MCF 10A (cell line): ENCODE results near the gene METTL26. TPM values are rescaled to one million over a fixed set of nuclear protein-coding genes. Genes with fewer than 3 reads are reported as not detected.
A peak's percentile ranks its signal among the peaks of the same experiment; 100 is the strongest.

Source experiments
- BruUV-seq: library from RNA; stranded (reverse); fragments of 400-500 nt; replicated peaks from 2 replicates; lab custom pipeline; 2021; lab: Mats Ljungman, UMichigan
- CTCF ChIA-PET: fragments of 300-600 bp; sonication (Branson Sonifier 250); formaldehyde crosslinking; extraction: SDS; loops from one replicate; lab custom pipeline; 2021; ENCODE audit warnings: antibody characterized with exemption, inconsistent platforms; lab: Yijun Ruan, JAX
- POLR2A ChIA-PET: fragments of 300-600, 350-650 bp; sonication (Branson Sonifier 250); formaldehyde crosslinking; extraction: SDS; loops from one replicate; lab custom pipeline; 2020; ENCODE audit warnings: antibody characterized with exemption, inconsistent platforms; lab: Yijun Ruan, JAX
- DNase-seq: peaks from one replicate; pipeline ENCODE4 v3.0.0-alpha.2; 2018; ENCODE audit not compliant: unreplicated experiment
- H3K27ac Mint-ChIP-seq: one replicate; pipeline ENCODE4 v1.8.0; 2022; ENCODE audit warnings: mild to moderate bottlenecking, low read depth, mixed read lengths; ENCODE audit not compliant: unreplicated experiment
- H3K27me3 Mint-ChIP-seq: one replicate; pipeline ENCODE4 v1.8.0; 2022; ENCODE audit warnings: mixed read lengths; ENCODE audit not compliant: insufficient read depth, unreplicated experiment
- H3K36me3 Mint-ChIP-seq: one replicate; pipeline ENCODE4 v1.8.0; 2022; ENCODE audit warnings: mild to moderate bottlenecking, moderate library complexity, mixed read lengths; ENCODE audit not compliant: insufficient read depth, unreplicated experiment
- H3K4me1 Mint-ChIP-seq: one replicate; pipeline ENCODE4 v1.8.0; 2022; ENCODE audit warnings: mixed read lengths; ENCODE audit not compliant: insufficient read depth, unreplicated experiment
- H3K4me3 Mint-ChIP-seq: one replicate; pipeline ENCODE4 v1.8.0; 2022; ENCODE audit warnings: mild to moderate bottlenecking, moderate library complexity, mixed read lengths; ENCODE audit not compliant: unreplicated experiment
- H3K9me3 Mint-ChIP-seq: one replicate; pipeline ENCODE4 v1.8.0; 2022; ENCODE audit warnings: mixed read lengths; ENCODE audit not compliant: unreplicated experiment
- CTCF ChIP-seq: fragments of 200-600 bp; IDR thresholded peaks from one replicate; pipeline ENCODE4 v1.8.0; 2022; ENCODE audit warnings: antibody characterized with exemption, mild to moderate bottlenecking; ENCODE audit not compliant: unreplicated experiment
- intact Hi-C: fragments of 100-400 bp; cut with micrococcal nuclease; formaldehyde crosslinking; loops from 2 replicates; pipeline ENCODE4 v1.14.1; 2022
- total RNA-seq: library from RNA; stranded (reverse); gene quantifications from 2 replicates; pipeline ENCODE4 v1.2.3, GENCODE V29; 2022

The METTL26 gene
- total RNA-seq, 1 experiment from 2014 or later: 106 TPM

- no peak for TF ChIP-seq CTCF
- peak; percentile 36 for DNase-seq
- ChIA-PET CTCF (interaction anchor here (0.6 kb wide), 1 partner anchor 31 kb away, joined by 3 read pairs; no protein-coding TSS in a partner anchor), POLR2A (interaction anchor here (0.7 to 2.9 kb wide), 22 partner anchors 8 to 105 kb away, joined by 3 to 16 read pairs (median 4); partner anchors contain the start of genes ANTKMT, CHTF18, METTL26 and RHBDL1)
- Mint-ChIP-seq H3K4me3 (peak overlapping the region; percentile 76), H3K27me3 (no peaks in the 10 kb centered on the region), H3K36me3 (peaks cover 61% of the 10 kb centered on the region), H3K9me3 (no peaks in the 10 kb centered on the region), H3K4me1 (peaks cover 6% of the 10 kb centered on the region), H3K27ac (peak overlapping the region; percentile 61)
- BruUV-seq: no TSS peak
- intact Hi-C loops: no loop called here
These were observed 47.4 kb upstream of the METTL26 start for GRCh38 chr16:683396-684070.

GRCh38 chr16:682493-683395 lies 46.6 kb upstream of the METTL26 start:
- Mint-ChIP-seq H3K36me3 (peaks cover 59% of the 10 kb centered on the region), H3K4me1 (peaks cover 6% of the 10 kb centered on the region), H3K9me3 (no peaks in the 10 kb centered on the region), H3K4me3 (peak overlapping the region; percentile 76), H3K27ac (no peak overlapping the region), H3K27me3 (no peaks in the 10 kb centered on the region)
- DNase-seq: no peak
- POLR2A ChIA-PET: interaction anchor here (0.7 to 2.9 kb wide), 11 partner anchors 7 to 155 kb away, joined by 3 to 32 read pairs (median 6); partner anchors contain the start of genes ANTKMT, CAPN15 and WDR24
- no peak for TF ChIP-seq CTCF
- intact Hi-C loops: no loop called here
- BruUV-seq: no TSS peak
- CTCF ChIA-PET: interaction anchor here (0.6 to 1.8 kb wide), 3 partner anchors 15 to 30 kb away, joined by 3 to 9 read pairs (median 5); partner anchors contain the start of gene RHOT2

GRCh38 chr16:681746-682427 lies 45.8 kb upstream of the METTL26 start:
- TF ChIP-seq CTCF: no peak
- peak; percentile 42 for DNase-seq
- ChIA-PET POLR2A (interaction anchor here (0.6 to 3.9 kb wide), 18 partner anchors 8 to 155 kb away, joined by 3 to 32 read pairs (median 7); partner anchors contain the start of genes ANTKMT, CAPN15, CCDC78 and FBXL16), CTCF (interaction anchor here (1.0 to 1.8 kb wide), 3 partner anchors 14 to 31 kb away, joined by 4 to 9 read pairs (median 5); partner anchors contain the start of gene RHOT2)
- peaks cover 59% of the 10 kb centered on the region for H3K36me3 Mint-ChIP-seq
- H3K4me1 Mint-ChIP-seq: peaks cover 6% of the 10 kb centered on the region
- H3K9me3 Mint-ChIP-seq: no peaks in the 10 kb centered on the region
- peak overlapping the region; percentile 57 for H3K27ac Mint-ChIP-seq
- intact Hi-C loops: no loop called here
- peak overlapping the region; percentile 76 for H3K4me3 Mint-ChIP-seq
- TSS peak; percentile 76 for BruUV-seq
- no peaks in the 10 kb centered on the region for H3K27me3 Mint-ChIP-seq
